T-helper 22 cell (primary cell): Measurements from ENCODE around the gene IL9R.
"Not testable (repeated sequence)": the region's sequence is repeated elsewhere in the genome, so short reads cannot be mapped to it uniquely, and the experiment has no call there.

Experiments
- DNase-seq: peaks from one replicate; pipeline ENCODE4 v3.0.0-alpha.2; 2020; ENCODE audit warnings: low read depth

The IL9R gene

DNA sequence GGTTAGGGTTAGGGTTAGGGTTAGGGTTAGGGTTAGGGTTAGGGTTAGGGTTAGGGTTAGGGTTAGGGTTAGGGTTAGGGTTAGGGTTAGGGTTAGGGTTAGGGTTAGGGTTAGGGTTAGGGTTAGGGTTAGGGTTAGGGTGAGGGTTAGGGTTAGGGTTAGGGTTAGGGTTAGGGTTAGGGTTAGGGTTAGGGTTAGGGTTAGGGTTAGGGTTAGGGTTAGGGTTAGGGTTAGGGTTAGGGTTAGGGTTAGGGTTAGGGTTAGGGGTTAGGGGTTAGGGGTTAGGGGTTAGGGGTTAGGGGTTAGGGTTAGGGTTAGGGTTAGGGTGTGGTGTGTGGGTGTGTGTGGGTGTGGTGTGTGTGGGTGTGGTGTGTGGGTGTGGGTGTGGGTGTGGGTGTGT, 33.0 kb downstream of the IL9R start:
- not testable (repeated sequence) for DNase-seq
